GM10847 (cell line): ENCODE data around the gene HOXC11.

Source experiments
- POLR2A ChIP-seq: IDR thresholded peaks from 2 replicates; pipeline ENCODE4 v1.6.1; 2011; ENCODE audit not compliant: insufficient read length; ENCODE audit errors: extremely low read depth

Gene HOXC11

GRCh38 chr12:53981634-53982565, 9.0 kb downstream of the HOXC11 start:
- TF ChIP-seq POLR2A, result no peak

DNA sequence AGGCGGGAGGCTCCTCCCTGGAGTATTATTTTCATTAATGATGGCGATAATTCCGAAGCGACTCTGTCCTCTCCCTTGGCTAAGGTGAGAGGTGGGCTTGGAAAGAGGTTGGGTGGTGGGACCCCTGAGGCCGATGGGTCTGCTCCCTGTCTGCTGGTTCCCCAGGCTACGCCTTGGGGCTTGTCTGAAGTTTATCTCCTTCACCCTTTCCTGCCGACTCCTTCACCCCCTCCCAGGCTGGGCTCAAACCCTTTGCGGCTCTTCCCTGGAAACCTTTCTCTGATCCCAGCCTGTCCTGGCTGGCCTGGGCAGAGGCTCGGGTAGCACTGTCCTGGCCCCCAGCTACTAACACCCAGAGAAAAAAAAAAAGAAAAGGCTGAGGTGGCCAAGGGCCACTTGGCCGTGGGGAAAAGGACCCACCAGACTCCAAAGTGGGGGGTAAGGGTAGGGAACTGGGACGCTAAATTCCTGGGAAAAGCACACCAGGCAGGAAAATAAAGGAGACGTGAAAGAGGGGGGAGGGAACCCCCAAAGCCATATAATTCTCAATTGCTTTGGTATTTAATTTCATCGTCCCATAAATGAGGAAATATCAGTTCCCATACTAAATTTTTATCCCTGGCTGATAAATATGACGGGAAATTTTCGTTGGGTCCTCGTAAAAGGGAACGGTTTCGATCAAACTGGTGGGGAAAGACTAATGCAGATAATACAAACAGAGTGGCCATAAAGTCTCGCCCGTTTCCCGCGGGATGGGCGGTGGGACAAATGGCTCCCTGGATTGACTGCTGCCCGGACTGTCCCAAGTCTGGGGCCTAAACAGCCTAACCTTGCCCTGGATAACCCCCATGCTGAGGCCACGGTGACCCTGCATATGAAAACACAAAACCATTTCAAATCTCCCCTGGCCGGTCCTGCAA, 10.0 kb downstream of the HOXC11 start:
- no peak for TF ChIP-seq POLR2A

DNA sequence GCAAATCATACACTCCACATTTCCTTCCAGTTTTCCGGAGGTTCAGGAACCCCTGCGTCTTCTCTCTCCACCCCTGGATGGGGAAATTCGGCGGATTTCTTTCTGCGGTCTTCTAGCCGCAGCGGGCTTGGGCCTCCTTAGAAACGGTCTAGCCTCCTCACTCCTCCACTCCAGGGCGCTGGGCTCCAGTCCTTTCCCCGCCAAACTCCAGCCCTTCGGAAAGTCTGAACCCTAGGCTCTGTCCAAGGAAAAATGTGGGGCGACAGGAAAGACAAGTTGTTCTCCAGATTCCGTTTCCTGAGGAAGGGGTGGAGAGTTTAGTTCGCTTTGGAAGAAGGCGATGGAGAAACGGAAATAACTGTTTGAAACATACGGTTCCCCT, 10.6 kb downstream of the HOXC11 start:
- TF ChIP-seq POLR2A, result no peak

- no peak for TF ChIP-seq POLR2A
These were observed 11.1 kb downstream of the HOXC11 start for GRCh38 chr12:53983950-53984572.

- no peak for TF ChIP-seq POLR2A
These were observed 12.2 kb downstream of the HOXC11 start, which contains the start of gene HOXC10 for GRCh38 chr12:53984901-53985691. Gene HOXC10 (plus strand): TSS chr12:53985146. CDS start chr12:53985260, 114 bp downstream.

GRCh38 chr12:53985692-53985993, 12.7 kb downstream of the HOXC11 start:
- no peak for TF ChIP-seq POLR2A

DNA sequence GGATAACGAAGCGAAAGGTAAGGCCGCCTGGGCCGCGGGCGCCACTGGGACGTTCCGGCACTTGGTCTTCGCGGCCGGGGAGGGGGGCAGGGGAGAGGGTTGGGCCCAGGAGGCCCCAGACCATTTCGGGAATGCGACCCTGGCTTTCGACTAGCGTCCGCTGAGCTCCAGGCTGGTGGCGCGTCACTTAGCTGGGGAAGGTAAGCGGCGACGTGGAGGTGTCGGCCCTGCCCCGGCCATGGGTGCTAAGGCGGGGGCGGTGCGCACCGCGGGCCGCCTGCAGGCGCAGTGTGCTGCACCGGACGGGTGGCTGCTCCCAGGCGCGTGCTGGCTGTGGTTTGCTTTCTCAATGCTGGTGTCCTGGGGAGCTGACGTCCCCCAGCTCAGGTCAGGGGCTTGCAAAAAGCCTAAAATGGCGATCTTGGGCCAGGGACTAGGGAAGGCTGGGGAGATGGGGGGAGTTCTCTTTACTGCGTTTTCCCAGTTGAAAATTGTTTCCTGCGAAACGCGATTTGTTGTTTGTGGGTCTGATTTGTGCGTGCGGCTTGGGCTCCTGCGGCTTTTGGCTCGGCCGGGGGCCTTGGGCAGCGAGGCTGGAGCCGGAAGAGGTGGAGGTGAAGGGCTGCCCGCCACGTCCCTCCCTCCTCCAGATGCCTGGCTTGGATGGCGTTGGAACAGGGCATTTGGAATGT, 13.2 kb downstream of the HOXC11 start:
- TF ChIP-seq POLR2A, result no peak

DNA sequence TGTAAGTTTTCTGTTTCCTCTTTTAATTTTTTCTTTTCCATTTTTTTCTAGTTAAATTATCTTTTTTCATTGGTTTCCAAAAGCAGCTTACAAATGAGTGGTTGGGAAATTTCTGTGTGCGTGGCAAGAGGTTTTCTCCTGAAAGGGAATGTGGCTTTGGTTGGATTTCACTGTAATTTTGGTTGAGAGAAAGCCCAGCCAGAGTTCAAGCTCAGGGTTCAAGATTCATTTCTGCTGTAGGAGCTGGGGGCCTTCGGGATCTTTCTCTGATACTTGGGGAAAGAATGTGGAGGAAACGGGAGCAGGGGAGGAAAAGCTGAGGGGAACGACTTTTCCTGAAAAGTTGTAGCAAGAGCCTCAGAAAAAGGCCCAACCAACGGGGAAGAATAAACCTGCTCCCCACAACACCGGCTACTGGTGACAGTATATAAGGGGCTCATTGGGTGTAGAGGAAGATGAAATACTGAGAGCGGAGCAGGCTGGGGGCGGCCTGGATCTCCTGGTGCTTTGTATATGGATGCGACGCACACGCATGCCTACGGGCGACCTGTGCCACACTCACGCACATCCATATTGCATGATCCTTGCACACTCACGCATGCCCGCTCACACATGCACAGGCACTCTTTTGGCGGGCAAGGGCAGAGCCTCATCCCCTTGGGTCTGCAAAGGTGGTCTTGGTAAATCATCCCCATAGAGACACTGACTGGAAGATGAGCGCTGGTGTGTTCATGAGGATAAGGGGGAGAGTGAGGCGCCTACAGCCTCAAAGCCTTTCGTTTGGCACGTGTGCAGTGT, 14.0 kb downstream of the HOXC11 start:
- TF ChIP-seq POLR2A, result no peak

GRCh38 chr12:53987787-53988230, 14.9 kb downstream of the HOXC11 start:
- TF ChIP-seq POLR2A, result no peak

- no peak for TF ChIP-seq POLR2A
These were observed 15.8 kb downstream of the HOXC11 start for GRCh38 chr12:53988541-53989226.

- no peak for TF ChIP-seq POLR2A
These were observed 16.5 kb downstream of the HOXC11 start for GRCh38 chr12:53989227-53990113.

DNA sequence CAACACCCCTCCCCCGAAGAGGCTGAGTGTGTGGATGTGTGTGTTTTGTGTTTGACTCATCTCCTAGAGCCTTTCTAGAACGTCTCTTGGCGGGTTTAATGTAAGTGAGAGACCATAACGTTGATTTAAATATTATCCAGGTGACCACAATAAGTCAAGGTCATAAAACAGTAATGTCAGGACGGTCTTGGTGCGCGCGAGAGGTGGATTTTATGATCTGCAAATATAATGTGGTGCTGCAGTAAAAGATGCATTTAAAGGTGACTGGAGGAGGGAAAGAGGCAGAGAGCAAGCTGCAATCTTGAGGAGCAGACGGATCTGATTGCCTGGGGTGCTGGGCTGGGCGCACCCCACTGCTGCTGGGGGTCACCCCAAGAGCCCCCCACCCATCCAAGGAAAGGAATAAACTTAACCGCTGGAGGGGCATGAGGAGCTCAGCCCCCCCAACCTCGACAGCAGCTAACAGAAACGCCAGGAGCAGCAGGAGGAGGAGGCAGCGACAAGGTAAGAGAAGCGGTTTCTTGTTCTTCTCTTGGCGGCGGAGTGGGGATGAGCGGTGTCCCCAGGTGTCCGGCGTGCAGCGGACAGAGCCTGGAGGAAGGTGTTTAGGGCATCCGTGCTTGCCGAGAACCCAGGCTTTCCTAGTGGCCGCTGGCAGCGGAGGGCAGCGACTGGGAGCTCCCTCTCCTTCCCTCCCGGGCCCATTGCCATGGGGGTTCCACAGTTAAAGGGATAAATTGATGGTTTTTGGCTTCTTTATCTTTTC, 17.6 kb downstream of the HOXC11 start:
- TF ChIP-seq POLR2A, result no peak
